ENCODE data around the gene VTA1. TPM values are rescaled to one million over a fixed set of nuclear protein-coding genes. Genes with fewer than 3 reads are reported as not detected.
"Not testable (repeated sequence)": the region's sequence is repeated elsewhere in the genome, so short reads cannot be mapped to it uniquely, and the experiment has no call there.

Gene VTA1
- total RNA-seq, 1 experiment from 2014 or later, result 55.1 TPM

- Histone ChIP-seq H3K9me3 (no peaks in the 10 kb centered on the region), H3K4me3 (ENCODE audit: low read depth, low read length) (no peak overlapping the region), H3K4me1 (no peaks in the 10 kb centered on the region), H3K36me3 (ENCODE audit: control insufficient read depth, insufficient read depth, low read length) (no peaks in the 10 kb centered on the region), H3K27me3 (replicated peaks; ENCODE audit: control insufficient read depth, insufficient read depth, low read length) (no peaks in the 10 kb centered on the region)
- H3K27ac Mint-ChIP-seq (ENCODE audit: unreplicated experiment), result no peak overlapping the region
- intact Hi-C loops (cut with micrococcal nuclease; ENCODE audit: unreplicated experiment), result no loop called here
- POLR2A ChIA-PET, result interaction anchor here (0.7 kb wide), 1 partner anchor 92 kb away, joined by 8 read pairs; no protein-coding TSS in a partner anchor
- peaks cover 11% of the 10 kb centered on the region for H3K36me3 Mint-ChIP-seq (ENCODE audit: insufficient read depth, unreplicated experiment)
- no TSS peak for BruUV-seq (replicated peaks)
- no peak for TF ChIP-seq CTCF (IDR thresholded peaks at IDR 0.05; ENCODE audit: insufficient read depth in 1 of 2, low read depth in 1 of 2, low read length in 1 of 2, severe bottlenecking in 1 of 2, unreplicated experiment in 1 of 2)
- peaks cover 6% of the 10 kb centered on the region for H3K4me1 Mint-ChIP-seq (ENCODE audit: low read depth, unreplicated experiment)
- H3K9me3 Mint-ChIP-seq (ENCODE audit: unreplicated experiment), result no peaks in the 10 kb centered on the region
- no peak for DNase-seq
- CTCF ChIA-PET, result no interaction called here
- H3K4me3 Mint-ChIP-seq (ENCODE audit: unreplicated experiment), result no peak overlapping the region
- H3K27me3 Mint-ChIP-seq (ENCODE audit: insufficient read depth, unreplicated experiment), result no peaks in the 10 kb centered on the region
Observed at GRCh38 chr6:142187209-142187608, 40.1 kb downstream of the VTA1 start.

GRCh38 chr6:142188341-142188740, 41.3 kb downstream of the VTA1 start:
- H3K4me1 Mint-ChIP-seq (ENCODE audit: low read depth, unreplicated experiment); BruUV-seq (replicated peaks); H3K4me3 Mint-ChIP-seq (ENCODE audit: unreplicated experiment); H3K4me3 ChIP-seq (ENCODE audit: low read depth, low read length); H3K36me3 ChIP-seq (ENCODE audit: control insufficient read depth, insufficient read depth, low read length); H3K9me3 Mint-ChIP-seq (ENCODE audit: unreplicated experiment); H3K27me3 Mint-ChIP-seq (ENCODE audit: insufficient read depth, unreplicated experiment); H3K4me1 ChIP-seq; intact Hi-C loops (cut with micrococcal nuclease; ENCODE audit: unreplicated experiment); H3K9me3 ChIP-seq; DNase-seq; H3K27me3 ChIP-seq (replicated peaks; ENCODE audit: control insufficient read depth, insufficient read depth, low read length); H3K27ac Mint-ChIP-seq (ENCODE audit: unreplicated experiment); POLR2A ChIA-PET: not testable (repeated sequence)
- peak; percentile 27 to 43 for TF ChIP-seq CTCF (IDR thresholded peaks at IDR 0.05; ENCODE audit: insufficient read depth in 1 of 2, low read depth in 1 of 2, low read length in 1 of 2, severe bottlenecking in 1 of 2, unreplicated experiment in 1 of 2)
- peaks cover 11% of the 10 kb centered on the region for H3K36me3 Mint-ChIP-seq (ENCODE audit: insufficient read depth, unreplicated experiment)
- CTCF ChIA-PET, result interaction anchor here (0.6 kb wide), 1 partner anchor 9 kb away, joined by 3 read pairs; no protein-coding TSS in a partner anchor

GRCh38 chr6:142189057-142189456, 42.0 kb downstream of the VTA1 start:
- H3K36me3 ChIP-seq (ENCODE audit: control insufficient read depth, insufficient read depth, low read length), result no peaks in the 10 kb centered on the region
- H3K4me3 Mint-ChIP-seq (ENCODE audit: unreplicated experiment), result no peak overlapping the region
- H3K4me1 ChIP-seq, result no peaks in the 10 kb centered on the region
- no peaks in the 10 kb centered on the region for H3K4me1 Mint-ChIP-seq (ENCODE audit: low read depth, unreplicated experiment)
- intact Hi-C loops (cut with micrococcal nuclease; ENCODE audit: unreplicated experiment), result no loop called here
- no peak for TF ChIP-seq CTCF (IDR thresholded peaks at IDR 0.05; ENCODE audit: insufficient read depth in 1 of 2, low read depth in 1 of 2, low read length in 1 of 2, severe bottlenecking in 1 of 2, unreplicated experiment in 1 of 2)
- no peaks in the 10 kb centered on the region for H3K9me3 ChIP-seq
- no peaks in the 10 kb centered on the region for H3K27me3 ChIP-seq (replicated peaks; ENCODE audit: control insufficient read depth, insufficient read depth, low read length)
- no peaks in the 10 kb centered on the region for H3K27me3 Mint-ChIP-seq (ENCODE audit: insufficient read depth, unreplicated experiment)
- ChIA-PET POLR2A (no interaction called here), CTCF (interaction anchor here (0.6 kb wide), 1 partner anchor 8 kb away, joined by 3 read pairs; no protein-coding TSS in a partner anchor)
- no TSS peak for BruUV-seq (replicated peaks)
- no peak overlapping the region for H3K4me3 ChIP-seq (ENCODE audit: low read depth, low read length)
- DNase-seq, result no peak
- peaks cover 11% of the 10 kb centered on the region for H3K36me3 Mint-ChIP-seq (ENCODE audit: insufficient read depth, unreplicated experiment)
- H3K27ac Mint-ChIP-seq (ENCODE audit: unreplicated experiment), result no peak overlapping the region
- no peaks in the 10 kb centered on the region for H3K9me3 Mint-ChIP-seq (ENCODE audit: unreplicated experiment)

Measured in Caco-2 (cell line).